HG03558 (cell line): Measurements from ENCODE around the gene HVCN1.

Experiments
- ATAC-seq: cut with Tn5 transposase; IDR thresholded peaks from one replicate; pipeline ENCODE4 v1.9.1; 2021; ENCODE audit warnings: moderate number of reproducible peaks; ENCODE audit not compliant: unreplicated experiment; ENCODE audit errors: extremely low read depth

Gene HVCN1

GRCh38 chr12:110699591-110700445 is 10.9 kb upstream of the HVCN1 start:
- no peak for ATAC-seq

GRCh38 chr12:110698171-110698902 is 9.4 kb upstream of the HVCN1 start:
- no peak for ATAC-seq

DNA sequence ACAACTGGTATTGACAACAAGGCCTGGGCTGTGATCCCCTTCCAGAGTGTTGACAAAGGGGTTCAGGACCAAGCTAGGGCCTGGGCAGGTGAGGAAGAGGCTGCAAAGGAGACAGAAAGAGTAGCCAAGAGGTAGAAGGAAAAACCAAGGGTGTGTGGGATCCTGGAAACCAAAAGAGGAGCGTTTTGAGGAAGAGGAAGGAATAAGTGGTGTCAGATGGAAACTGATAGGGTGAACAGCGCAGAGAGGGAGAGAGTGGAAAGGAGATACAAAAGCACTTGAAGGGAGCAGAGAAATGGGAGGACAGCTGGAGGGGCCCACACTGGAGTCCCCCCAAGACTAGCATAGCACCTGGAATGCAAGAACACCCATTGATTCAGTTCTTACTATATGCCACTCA is 8.3 kb upstream of the HVCN1 start:
- ATAC-seq, result no peak

GRCh38 chr12:110696283-110696682 is 7.4 kb upstream of the HVCN1 start:
- no peak for ATAC-seq

DNA sequence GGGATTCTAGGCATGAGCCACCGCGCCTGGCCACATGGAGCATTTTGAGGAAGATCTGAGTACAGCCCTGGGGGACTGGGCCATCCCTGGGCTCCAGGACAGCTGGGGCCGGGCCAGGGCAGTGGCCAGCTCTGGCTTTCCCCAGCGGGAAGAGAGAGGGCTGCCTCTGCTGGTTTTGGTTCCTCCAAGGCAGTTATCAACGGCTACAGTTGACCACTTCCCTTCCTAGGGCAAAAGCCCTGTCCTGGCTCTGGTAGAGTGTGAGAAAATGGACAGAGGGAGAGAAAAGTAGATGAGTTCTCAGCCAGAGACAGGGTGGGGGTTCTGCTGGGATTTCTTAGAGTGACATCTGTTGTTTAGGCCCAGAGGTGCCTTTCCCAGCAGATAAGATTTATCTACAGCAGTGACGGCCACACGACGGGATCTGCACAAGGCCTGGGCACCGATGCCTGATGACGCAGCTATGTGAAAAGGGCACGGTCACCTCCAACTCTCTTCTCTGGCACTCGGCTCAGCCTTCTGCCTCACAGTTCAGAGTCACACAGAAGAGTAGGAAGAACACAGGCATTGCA is 5.5 kb upstream of the HVCN1 start:
- ATAC-seq, result no peak

GRCh38 chr12:110693731-110694130 is 4.8 kb upstream of the HVCN1 start:
- ATAC-seq, result no peak

GRCh38 chr12:110690127-110690430 is 1.2 kb upstream of the HVCN1 start:
- ATAC-seq, result no peak

DNA sequence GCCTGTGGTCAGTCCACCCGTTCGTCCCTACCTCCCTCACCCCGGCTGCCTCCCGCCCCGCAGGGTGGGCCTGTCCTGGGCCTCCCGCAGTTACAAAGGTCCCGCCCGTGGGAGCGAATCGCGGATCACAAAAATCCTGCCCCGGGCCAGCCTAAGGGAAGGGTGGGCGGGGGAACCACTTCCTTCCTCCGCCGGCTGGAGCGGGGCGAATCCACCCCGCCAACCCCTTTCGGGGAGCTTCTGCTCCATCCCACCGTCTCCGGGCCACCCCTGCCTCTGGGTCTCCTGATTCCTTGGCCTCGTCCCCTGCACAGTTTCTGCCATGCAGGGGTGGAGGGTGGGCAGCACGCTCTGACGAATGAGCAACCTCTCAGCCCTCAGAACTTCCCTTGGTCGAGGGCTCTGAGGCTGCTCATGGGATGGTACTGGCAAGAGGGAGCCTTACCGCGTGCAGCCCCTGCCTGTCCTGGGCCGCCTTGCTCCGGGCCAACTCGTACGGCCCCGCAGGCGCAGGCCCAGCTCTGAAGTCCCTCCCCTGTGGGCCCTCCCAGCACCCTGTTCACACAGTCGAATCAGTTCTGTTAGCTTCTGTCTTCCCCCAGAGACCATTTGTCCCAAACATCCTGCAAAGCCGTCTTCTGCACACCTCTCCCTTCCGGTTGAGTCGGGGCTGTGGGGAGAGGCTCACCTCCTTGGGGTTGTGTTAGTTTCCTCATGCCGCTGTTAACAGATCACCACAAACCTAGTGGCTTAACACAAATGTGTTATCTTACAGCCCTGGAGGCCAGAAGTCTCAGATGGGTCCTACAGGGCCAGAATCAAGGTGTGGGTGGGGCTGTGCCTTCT is 589 bp upstream of the HVCN1 start:
- ATAC-seq, result no peak

- ATAC-seq, result no peak
Measured at GRCh38 chr12:110687396-110688169, 1.3 kb downstream of the HVCN1 start.

- no peak for ATAC-seq
Measured at GRCh38 chr12:110686294-110686903, 2.5 kb downstream of the HVCN1 start.

DNA sequence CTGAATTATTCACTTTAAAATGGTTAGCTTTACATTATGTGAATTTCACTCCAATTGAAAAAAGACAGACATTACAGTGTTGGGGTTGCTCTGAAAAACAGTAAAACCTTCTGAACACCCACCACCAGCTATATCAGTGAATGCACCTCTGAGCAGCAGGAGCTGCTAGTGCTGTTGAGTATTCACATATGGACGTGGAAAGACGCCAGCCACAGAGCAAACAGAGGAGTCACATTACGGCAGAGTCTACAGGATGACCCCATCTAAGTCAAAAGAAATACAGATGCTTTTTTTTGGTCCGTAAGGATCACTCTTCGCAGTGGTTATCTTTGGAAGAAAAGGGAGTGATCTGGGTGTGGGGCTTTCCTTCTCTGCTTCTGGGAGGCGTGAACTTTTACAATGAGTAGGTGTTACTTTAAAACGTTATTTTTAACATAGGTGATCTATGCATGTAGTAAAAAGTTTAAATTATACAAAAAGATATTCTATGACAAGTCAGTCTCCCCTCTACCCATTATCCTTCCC is 4.5 kb downstream of the HVCN1 start:
- no peak for ATAC-seq

GRCh38 chr12:110683888-110684287 is 5.0 kb downstream of the HVCN1 start:
- no peak for ATAC-seq

- ATAC-seq, result no peak
Measured at GRCh38 chr12:110680032-110680431, 8.9 kb downstream of the HVCN1 start.

DNA sequence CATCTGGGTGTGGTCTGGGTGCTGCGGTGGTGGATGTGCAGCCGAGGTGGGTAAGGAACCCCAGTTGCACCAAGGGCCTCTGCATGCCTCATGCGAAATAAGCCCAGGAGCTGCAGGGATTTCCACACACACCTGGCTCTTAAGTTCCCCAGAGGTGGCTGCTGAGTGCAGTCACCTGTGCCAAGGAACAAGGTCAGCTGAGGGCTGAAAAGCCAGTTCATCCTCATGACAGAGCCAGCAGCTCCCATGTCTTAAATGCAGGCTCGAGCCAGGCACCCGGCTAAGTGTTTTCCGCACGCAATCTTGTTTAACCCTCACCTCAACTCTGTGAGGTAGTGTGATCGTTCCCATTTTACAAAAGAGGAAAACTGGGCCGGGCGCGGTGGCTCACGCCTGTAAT is 9.7 kb downstream of the HVCN1 start:
- no peak for ATAC-seq

GRCh38 chr12:110677982-110678381 is 10.9 kb downstream of the HVCN1 start:
- no peak for ATAC-seq

GRCh38 chr12:110677206-110677911 is 11.6 kb downstream of the HVCN1 start:
- peak; percentile 71 for ATAC-seq

DNA sequence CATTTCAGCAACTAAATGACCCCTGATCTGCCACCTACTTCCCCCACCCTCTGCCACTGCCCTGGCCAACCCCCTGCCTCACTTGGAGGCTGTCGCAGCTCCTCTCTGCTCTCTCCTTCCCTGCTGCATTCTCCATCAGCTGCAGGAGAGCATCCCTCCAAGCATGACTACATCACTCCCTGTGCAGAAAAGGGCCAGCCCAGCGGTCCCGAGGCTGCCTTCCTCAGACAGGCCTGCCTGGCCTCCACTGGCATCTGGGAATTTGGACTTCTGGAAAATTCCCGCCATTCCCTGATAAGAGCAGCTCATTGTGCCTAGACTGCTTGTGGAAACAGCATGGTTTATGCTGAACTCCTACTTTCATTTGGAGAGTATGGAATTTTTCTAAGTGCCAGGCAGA is 12.7 kb downstream of the HVCN1 start:
- ATAC-seq, result no peak

- peak; percentile 35 for ATAC-seq
Measured at GRCh38 chr12:110670161-110670701, 18.7 kb downstream of the HVCN1 start.
